HG02870 (cell line): Measurements from ENCODE around the gene NAGS.
"Not testable (repeated sequence)": the region's sequence is repeated elsewhere in the genome, so short reads cannot be mapped to it uniquely, and the experiment has no call there.

Experiments
- ATAC-seq: cut with Tn5 transposase; IDR thresholded peaks from one replicate; pipeline ENCODE4 v1.9.1; 2021; ENCODE audit warnings: mild to moderate bottlenecking, moderate library complexity; ENCODE audit not compliant: unreplicated experiment

Gene NAGS

GRCh38 chr17:44004077-44004760 is at the start of gene NAGS:
NAGS (plus strand) TSS chr17:44004622; CDS start chr17:44004664, 42 bp downstream.
- no peak for ATAC-seq

- ATAC-seq = no peak
Measured at GRCh38 chr17:43956222-43956621, 48.2 kb upstream of the NAGS start.

- ATAC-seq = no peak
Measured at GRCh38 chr17:43958748-43959352, 45.6 kb upstream of the NAGS start.

- not testable (repeated sequence) for ATAC-seq
Measured at GRCh38 chr17:43961292-43961691, 43.1 kb upstream of the NAGS start.

GRCh38 chr17:43961954-43962353 is 42.5 kb upstream of the NAGS start:
- ATAC-seq = no peak

- ATAC-seq = no peak
Measured at GRCh38 chr17:43962479-43962878, 41.9 kb upstream of the NAGS start.

GRCh38 chr17:43966276-43966675 is 38.1 kb upstream of the NAGS start:
- ATAC-seq = no peak

GRCh38 chr17:43967251-43967875 is 37.1 kb upstream of the NAGS start:
- ATAC-seq = no peak

GRCh38 chr17:43970366-43970765 is 34.1 kb upstream of the NAGS start:
- ATAC-seq = no peak

GRCh38 chr17:43971436-43971835 is 33.0 kb upstream of the NAGS start:
- ATAC-seq = not testable (repeated sequence)

- ATAC-seq = not testable (repeated sequence)
Measured at GRCh38 chr17:43972444-43973212, 31.8 kb upstream of the NAGS start.

GRCh38 chr17:43974382-43975266 is 29.8 kb upstream of the NAGS start:
- ATAC-seq = no peak

GRCh38 chr17:43975898-43976297 is 28.5 kb upstream of the NAGS start:
- ATAC-seq = no peak

- ATAC-seq = no peak
Measured at GRCh38 chr17:43976963-43977837, 27.2 kb upstream of the NAGS start.

- no peak for ATAC-seq
Measured at GRCh38 chr17:43978078-43978477, 26.3 kb upstream of the NAGS start.

- no peak for ATAC-seq
Measured at GRCh38 chr17:43979011-43979410, 25.4 kb upstream of the NAGS start.

- no peak for ATAC-seq
Measured at GRCh38 chr17:43979671-43980070, 24.8 kb upstream of the NAGS start.

GRCh38 chr17:43982171-43982570 is 22.3 kb upstream of the NAGS start:
- ATAC-seq = no peak

- ATAC-seq = no peak
Measured at GRCh38 chr17:43983196-43983514, 21.3 kb upstream of the NAGS start.
